Type B pancreatic cell (in vitro differentiated cells): ENCODE data around the gene GRIA4. TPM values are rescaled to one million over a fixed set of nuclear protein-coding genes. Genes with fewer than 3 reads are reported as not detected.
"Not testable (repeated sequence)": the region's sequence is repeated elsewhere in the genome, so short reads cannot be mapped to it uniquely, and the experiment has no call there.

Experiments used
- DNase-seq: peaks from one replicate; pipeline ENCODE4 v3.0.0; 2021; ENCODE audit warnings: mixed read lengths; ENCODE audit not compliant: unreplicated experiment; ENCODE audit errors: extremely low spot score
- H3K27ac Mint-ChIP-seq: 2 replicates; pipeline ENCODE4 v1.8.0; 2021; ENCODE audit warnings: mild to moderate bottlenecking, mixed read lengths
- H3K27me3 Mint-ChIP-seq: 2 replicates; pipeline ENCODE4 v1.8.0; 2021; ENCODE audit warnings: mixed read lengths
- H3K36me3 Mint-ChIP-seq: 2 replicates; pipeline ENCODE4 v1.8.0; 2021; ENCODE audit warnings: mixed read lengths
- H3K4me1 Mint-ChIP-seq: one replicate; pipeline ENCODE4 v1.8.0; 2021; ENCODE audit warnings: mixed read lengths; ENCODE audit not compliant: unreplicated experiment
- H3K4me3 Mint-ChIP-seq: 2 replicates; pipeline ENCODE4 v1.8.0; 2021; ENCODE audit warnings: mild to moderate bottlenecking, mixed read lengths
- H3K9me3 Mint-ChIP-seq: 2 replicates; pipeline ENCODE4 v1.8.0; 2021; ENCODE audit warnings: mixed read lengths
- CTCF ChIP-seq: fragments of 200-600 bp; sonication (generic); conservative IDR thresholded peaks from 2 replicates; pipeline ENCODE4 v1.5.0; 2021; ENCODE audit warnings: antibody characterized with exemption, mild to moderate bottlenecking
- total RNA-seq: library from RNA; stranded (reverse); gene quantifications from 2 replicates; pipeline ENCODE4 v1.2.1, GENCODE V29; 2021; ENCODE audit warnings: low replicate concordance

The GRIA4 gene
- total RNA-seq, 1 donor from 2014 or later, result 26.7 TPM

- H3K4me1 Mint-ChIP-seq, result no peaks in the 10 kb centered on the region
- peaks cover 3% of the 10 kb centered on the region for H3K9me3 Mint-ChIP-seq
- no peak overlapping the region for H3K27ac Mint-ChIP-seq
- no peaks in the 10 kb centered on the region for H3K27me3 Mint-ChIP-seq
- no peak for DNase-seq
- no peak for TF ChIP-seq CTCF
- no peak overlapping the region for H3K4me3 Mint-ChIP-seq
- peaks cover 6% of the 10 kb centered on the region for H3K36me3 Mint-ChIP-seq
These were observed 165.0 kb downstream of the GRIA4 start for GRCh38 chr11:105774899-105775298.

DNA sequence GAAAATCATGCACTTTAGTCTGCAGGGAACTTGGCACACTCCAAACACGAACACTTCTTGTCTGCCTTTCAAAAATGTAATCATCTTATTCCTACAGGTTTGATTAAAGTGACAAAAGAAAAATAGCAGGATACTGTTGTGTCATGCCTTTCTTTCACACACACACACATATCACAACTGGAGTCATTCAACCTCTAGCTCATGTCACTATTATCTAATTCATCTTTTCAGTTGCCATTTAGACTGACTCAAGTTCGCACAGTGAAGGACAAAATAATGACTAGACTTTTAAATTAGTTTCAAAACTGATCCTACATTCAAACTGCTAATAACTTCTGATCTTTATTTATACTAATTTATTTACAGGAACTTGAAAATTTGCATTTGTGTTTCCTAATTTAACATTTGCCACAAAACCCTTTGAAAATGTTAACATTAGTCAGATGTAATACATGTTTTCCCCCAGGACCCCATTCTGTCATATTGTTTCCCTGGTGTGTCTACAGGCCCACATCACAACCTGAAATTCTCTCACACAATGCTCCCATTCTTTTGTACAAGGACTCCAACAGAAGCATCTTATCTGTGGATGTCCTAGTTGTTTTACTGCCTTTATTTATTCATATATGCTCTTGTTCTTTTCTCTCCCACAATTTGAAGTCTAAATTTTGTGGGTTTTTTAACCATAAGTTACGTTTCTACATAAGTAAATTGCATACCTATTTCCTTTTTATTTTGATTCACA, 171.1 kb downstream of the GRIA4 start:
- no peaks in the 10 kb centered on the region for H3K36me3 Mint-ChIP-seq
- TF ChIP-seq CTCF, result no peak
- no peaks in the 10 kb centered on the region for H3K9me3 Mint-ChIP-seq
- H3K4me3 Mint-ChIP-seq, result no peak overlapping the region
- H3K4me1 Mint-ChIP-seq, result no peaks in the 10 kb centered on the region
- no peak overlapping the region for H3K27ac Mint-ChIP-seq
- DNase-seq, result no peak
- no peaks in the 10 kb centered on the region for H3K27me3 Mint-ChIP-seq

DNA sequence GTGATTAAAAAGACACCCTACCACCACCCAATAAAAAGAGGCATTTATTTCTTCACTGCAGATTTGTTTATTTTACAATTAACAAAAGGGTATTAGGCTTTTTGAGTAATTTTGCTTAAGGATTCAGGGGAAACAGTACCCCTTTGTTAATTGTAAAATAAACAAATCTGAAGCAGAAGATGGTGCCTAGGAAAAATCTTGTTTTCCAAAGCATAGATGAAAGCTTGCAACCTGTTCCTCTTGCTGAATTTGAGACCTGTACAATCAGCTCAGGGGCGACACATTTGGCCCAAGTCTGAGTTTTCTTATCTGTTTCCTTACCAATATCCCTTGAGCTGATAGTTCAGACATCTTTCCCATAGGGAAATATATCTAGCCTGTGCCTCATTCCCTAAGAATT, 171.9 kb downstream of the GRIA4 start:
- H3K27me3 Mint-ChIP-seq, result no peaks in the 10 kb centered on the region
- no peak overlapping the region for H3K4me3 Mint-ChIP-seq
- H3K36me3 Mint-ChIP-seq, result no peaks in the 10 kb centered on the region
- TF ChIP-seq CTCF, result no peak
- H3K9me3 Mint-ChIP-seq, result no peaks in the 10 kb centered on the region
- no peak overlapping the region for H3K27ac Mint-ChIP-seq
- no peaks in the 10 kb centered on the region for H3K4me1 Mint-ChIP-seq
- DNase-seq, result no peak

GRCh38 chr11:105783216-105783615, 173.3 kb downstream of the GRIA4 start:
- Mint-ChIP-seq H3K9me3 (no peaks in the 10 kb centered on the region), H3K4me1 (no peaks in the 10 kb centered on the region), H3K27ac (no peak overlapping the region), H3K36me3 (no peaks in the 10 kb centered on the region), H3K4me3 (no peak overlapping the region), H3K27me3 (no peaks in the 10 kb centered on the region)
- TF ChIP-seq CTCF, result no peak
- no peak for DNase-seq

- not testable (repeated sequence) for H3K27me3 Mint-ChIP-seq, H3K27ac Mint-ChIP-seq, H3K4me1 Mint-ChIP-seq, H3K9me3 Mint-ChIP-seq, H3K4me3 Mint-ChIP-seq, H3K36me3 Mint-ChIP-seq, DNase-seq
These were observed 176.0 kb downstream of the GRIA4 start for GRCh38 chr11:105785850-105786249.

GRCh38 chr11:105786741-105787140, 176.9 kb downstream of the GRIA4 start:
- no peak for TF ChIP-seq CTCF
- no peaks in the 10 kb centered on the region for H3K36me3 Mint-ChIP-seq
- H3K27ac Mint-ChIP-seq, result no peak overlapping the region
- DNase-seq, result no peak
- H3K4me3 Mint-ChIP-seq, result no peak overlapping the region
- H3K9me3 Mint-ChIP-seq, result peaks cover 6% of the 10 kb centered on the region
- H3K4me1 Mint-ChIP-seq, result peaks cover 10% of the 10 kb centered on the region
- H3K27me3 Mint-ChIP-seq, result no peaks in the 10 kb centered on the region
